HTR-8/SVneo (cell line): ENCODE data around the gene CDCA3.

Experiments
- DNase-seq: peaks from one replicate; pipeline ENCODE4 v3.0.0; 2011; ENCODE audit warnings: low spot score, mixed read lengths; ENCODE audit not compliant: insufficient read length
- FAIRE-seq: peaks from 2 replicates; lab custom pipeline; 2011; peaks lifted over from hg19 to GRCh38; lab: Jason Lieb, UNC

CDCA3 gene

GRCh38 chr12:6824085-6824775 lies 26.9 kb downstream of the CDCA3 start:
- FAIRE-seq = peak; percentile 31
- no peak for DNase-seq

- peak; percentile 31 for FAIRE-seq
Observed at GRCh38 chr12:6823182-6824084, 27.7 kb downstream of the CDCA3 start.

DNA sequence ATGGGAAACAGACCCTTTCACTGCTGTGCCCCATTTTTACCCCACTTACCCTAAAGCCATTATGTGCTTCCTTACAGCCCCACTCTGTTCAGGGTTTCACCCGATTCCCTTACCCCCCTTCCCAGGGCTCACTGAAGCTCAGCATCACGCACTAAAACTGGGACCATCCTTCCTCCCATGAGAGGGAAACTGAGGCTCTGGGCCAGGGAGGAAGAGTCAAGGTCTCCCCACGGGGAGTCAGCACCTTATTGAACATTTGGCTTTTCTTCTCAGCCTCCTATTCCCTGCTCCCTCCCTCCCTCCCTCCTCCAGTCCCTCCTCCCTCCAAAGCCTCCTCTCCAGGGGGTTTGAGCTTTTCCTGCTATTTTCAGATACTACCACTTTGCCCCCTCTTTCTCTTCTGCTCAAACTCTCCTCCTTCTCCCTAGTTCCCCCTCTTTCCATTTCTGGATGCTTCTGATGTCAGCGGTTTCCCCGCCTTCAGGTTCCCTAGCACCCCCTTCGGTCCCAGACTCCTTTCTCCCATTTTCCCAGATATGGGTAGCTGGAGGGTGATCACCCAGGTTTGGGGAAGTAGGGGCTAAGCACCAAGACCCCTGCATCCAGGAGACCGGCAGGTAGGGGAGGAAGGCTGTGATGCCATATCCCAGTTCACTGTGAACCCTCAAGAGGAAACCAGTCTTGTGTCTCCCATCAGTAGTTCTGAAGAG lies 28.5 kb downstream of the CDCA3 start:
- DNase-seq (no peak), FAIRE-seq (peak; percentile 46)

More at GRCh38 chr12:6823182-6824084, 27.7 kb downstream of the CDCA3 start:
- DNase-seq = no peak

GRCh38 chr12:6821591-6822425 lies 29.3 kb downstream of the CDCA3 start, which contains the start of gene GPR162:
Gene GPR162 (plus strand): TSS chr12:6821821. CDS start chr12:6823899, 2,078 bp downstream.
- DNase-seq (peak; percentile 73), FAIRE-seq (no peak)

DNA sequence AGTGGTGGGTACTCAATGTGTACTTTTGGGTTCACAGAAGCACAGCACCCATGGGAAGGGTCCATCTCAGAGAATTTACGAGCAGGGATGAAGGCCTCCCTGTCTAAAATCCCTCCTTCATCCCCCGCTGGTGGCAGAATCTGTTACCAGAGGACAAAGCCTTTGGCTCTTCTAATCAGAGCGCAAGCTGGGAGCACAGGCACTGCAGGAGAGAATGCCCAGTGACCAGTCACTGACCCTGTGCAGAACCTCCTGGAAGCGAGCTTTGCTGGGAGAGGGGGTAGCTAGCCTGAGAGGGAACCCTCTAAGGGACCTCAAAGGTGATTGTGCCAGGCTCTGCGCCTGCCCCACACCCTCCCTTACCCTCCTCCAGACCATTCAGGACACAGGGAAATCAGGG lies 30.9 kb downstream of the CDCA3 start:
- DNase-seq (no peak), FAIRE-seq (no peak)

DNA sequence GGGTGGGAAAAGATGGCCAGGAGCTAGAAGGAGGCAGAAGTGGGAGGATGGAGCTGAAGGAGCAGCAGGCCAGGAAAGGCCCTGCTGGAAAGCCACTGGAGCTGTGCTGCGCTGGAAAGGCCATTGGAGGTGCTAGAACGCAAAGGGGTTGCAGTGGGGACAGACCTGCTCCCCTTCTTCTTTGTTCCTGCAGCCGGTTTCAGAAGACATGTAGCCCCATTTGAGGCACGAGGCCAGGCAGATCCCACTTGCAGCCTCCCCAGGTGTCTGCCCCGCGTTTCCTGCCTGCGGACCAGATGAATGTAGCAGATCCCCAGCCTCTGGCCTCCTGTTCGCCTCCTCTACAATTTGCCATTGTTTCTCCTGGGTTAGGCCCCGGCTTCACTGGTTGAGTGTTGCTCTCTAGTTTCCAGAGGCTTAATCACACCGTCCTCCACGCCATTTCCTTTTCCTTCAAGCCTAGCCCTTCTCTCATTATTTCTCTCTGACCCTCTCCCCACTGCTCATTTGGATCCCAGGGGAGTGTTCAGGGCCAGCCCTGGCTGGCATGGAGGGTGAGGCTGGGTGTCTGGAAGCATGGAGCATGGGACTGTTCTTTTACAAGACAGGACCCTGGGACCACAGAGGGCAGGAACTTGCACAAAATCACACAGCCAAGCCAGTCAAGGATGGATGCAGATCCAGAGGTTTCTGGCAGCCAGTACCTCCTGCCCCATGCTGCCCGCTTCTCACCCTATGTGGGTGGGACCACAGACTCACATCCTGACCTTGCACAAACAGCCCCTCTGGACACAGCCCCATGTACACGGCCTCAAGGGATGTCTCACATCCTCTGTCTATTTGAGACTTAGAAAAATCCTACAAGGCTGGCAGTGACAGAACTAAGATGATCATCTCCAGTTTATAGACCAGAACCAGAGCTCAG lies 31.7 kb downstream of the CDCA3 start:
- DNase-seq = no peak
- no peak for FAIRE-seq

- DNase-seq (no peak), FAIRE-seq (no peak)
Observed at GRCh38 chr12:6818645-6819044, 32.4 kb downstream of the CDCA3 start.

GRCh38 chr12:6818222-6818621 lies 32.9 kb downstream of the CDCA3 start:
- DNase-seq (no peak), FAIRE-seq (no peak)

DNA sequence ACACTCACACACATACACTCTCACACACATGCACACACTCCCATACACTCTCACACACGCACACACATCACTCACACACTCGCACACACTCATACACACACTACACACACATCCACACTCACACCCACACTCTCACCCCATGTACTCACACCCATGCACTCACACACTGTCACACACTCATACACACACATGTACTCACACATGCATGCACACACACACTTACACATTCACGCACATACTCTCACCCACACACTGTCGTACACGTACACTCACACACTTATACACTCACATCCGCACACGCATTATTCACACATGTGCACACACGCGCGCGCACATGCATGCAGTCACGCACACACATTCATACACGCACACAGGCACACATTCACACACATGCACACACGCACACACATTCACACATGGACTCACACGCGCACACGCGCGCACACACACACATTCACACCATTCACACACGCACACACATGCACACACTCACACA lies 33.4 kb downstream of the CDCA3 start:
- DNase-seq (no peak), FAIRE-seq (peak; percentile 100)

DNA sequence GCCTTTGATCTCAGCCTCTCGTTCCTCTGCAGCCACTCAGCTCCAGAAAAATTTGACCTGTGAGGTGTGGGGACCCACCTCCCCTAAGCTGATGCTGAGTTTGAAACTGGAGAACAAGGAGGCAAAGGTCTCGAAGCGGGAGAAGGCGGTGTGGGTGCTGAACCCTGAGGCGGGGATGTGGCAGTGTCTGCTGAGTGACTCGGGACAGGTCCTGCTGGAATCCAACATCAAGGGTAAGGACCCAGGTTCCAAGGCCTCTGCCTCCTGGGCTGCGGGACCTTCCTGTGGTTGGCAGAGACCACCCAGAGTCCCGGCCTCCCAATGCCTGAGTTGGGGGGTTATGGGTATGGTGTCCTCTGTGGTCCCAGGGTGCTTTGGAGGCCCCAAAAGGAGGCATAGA lies 34.0 kb downstream of the CDCA3 start:
- FAIRE-seq = no peak

GRCh38 chr12:6816598-6816997 lies 34.5 kb downstream of the CDCA3 start:
- DNase-seq (no peak), FAIRE-seq (no peak)

More for the DNA sequence above, 34.0 kb downstream of the CDCA3 start:
- no peak for DNase-seq

- FAIRE-seq (no peak), DNase-seq (no peak)
Observed at GRCh38 chr12:6813363-6813762, 37.7 kb downstream of the CDCA3 start.

- FAIRE-seq = no peak
Observed at GRCh38 chr12:6810758-6811157, 40.3 kb downstream of the CDCA3 start.

GRCh38 chr12:6809056-6809455 lies 42.0 kb downstream of the CDCA3 start:
- DNase-seq (no peak), FAIRE-seq (no peak)

More at GRCh38 chr12:6810758-6811157, 40.3 kb downstream of the CDCA3 start:
- no peak for DNase-seq

GRCh38 chr12:6807170-6807569 lies 43.9 kb downstream of the CDCA3 start:
- FAIRE-seq (no peak), DNase-seq (no peak)

DNA sequence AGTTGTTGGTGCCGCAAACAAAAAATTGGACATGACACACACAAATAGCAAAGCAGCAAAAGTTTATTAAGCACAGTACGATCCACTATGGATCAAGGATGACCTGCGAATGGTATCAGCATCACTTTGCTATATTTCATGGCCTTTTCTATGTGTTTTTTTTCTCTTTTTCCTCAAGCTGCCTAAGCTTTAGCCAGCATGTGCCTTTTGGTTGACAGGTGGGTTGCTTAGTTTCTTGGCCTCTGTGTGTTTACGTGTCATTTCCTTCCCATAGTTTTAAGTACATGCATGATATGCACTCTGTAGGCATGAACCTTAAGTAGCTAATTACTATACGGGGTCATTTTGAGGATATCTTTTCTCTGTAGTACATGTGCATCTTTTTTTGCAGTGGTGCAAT lies 51.9 kb downstream of the CDCA3 start:
- no peak for FAIRE-seq
- DNase-seq = no peak
